ENCODE measurements around the gene UQCR10.

The UQCR10 gene

GRCh38 chr22:29780748-29781676 is 13.8 kb downstream of the UQCR10 start:
- DNase-seq (ENCODE audit: low read depth, low spot score) = no peak
- CTCF ChIA-PET = interaction anchor here (0.6 to 2.5 kb wide), 6 partner anchors 8 to 308 kb away, joined by 3 to 17 read pairs (median 8); no protein-coding TSS in a partner anchor

GRCh38 chr22:29782061-29782845 is 15.1 kb downstream of the UQCR10 start:
- H3K4me3 ChIP-seq (ENCODE audit: low read depth, low read length) = no peak overlapping the region
- no peak for TF ChIP-seq CTCF (IDR thresholded peaks at IDR 0.05; ENCODE audit: insufficient read depth, low read length, missing control alignments)
- ChIA-PET CTCF (interaction anchor here (0.7 to 2.5 kb wide), 7 partner anchors 10 to 307 kb away, joined by 3 to 17 read pairs (median 7); no protein-coding TSS in a partner anchor), POLR2A (no interaction called here)
- DNase-seq (ENCODE audit: low read depth, low spot score) = no peak

More at GRCh38 chr22:29780748-29781676, 13.8 kb downstream of the UQCR10 start:
- POLR2A ChIA-PET = interaction anchor here (0.6 kb wide), 1 partner anchor 9 kb away, joined by 3 read pairs; no protein-coding TSS in a partner anchor
- no peak for TF ChIP-seq CTCF (IDR thresholded peaks at IDR 0.05; ENCODE audit: insufficient read depth, low read length, missing control alignments)
- no peak overlapping the region for H3K4me3 ChIP-seq (ENCODE audit: low read depth, low read length)

- POLR2A ChIA-PET = no interaction called here
- CTCF ChIA-PET = interaction anchor here (0.8 to 2.1 kb wide), 2 partner anchors 13 to 221 kb away, joined by 3 to 6 read pairs; no protein-coding TSS in a partner anchor
- no peak overlapping the region for H3K4me3 ChIP-seq (ENCODE audit: low read depth, low read length)
- no peak for TF ChIP-seq CTCF (IDR thresholded peaks at IDR 0.05; ENCODE audit: insufficient read depth, low read length, missing control alignments)
- DNase-seq (ENCODE audit: low read depth, low spot score) = no peak
Observed at GRCh38 chr22:29784451-29785361, 17.5 kb downstream of the UQCR10 start.

GRCh38 chr22:29786031-29786430 is 18.9 kb downstream of the UQCR10 start:
- CTCF ChIA-PET = no interaction called here

More at GRCh38 chr22:29786031-29786430, 18.9 kb downstream of the UQCR10 start:
- H3K4me3 ChIP-seq (ENCODE audit: low read depth, low read length) = no peak overlapping the region
- POLR2A ChIA-PET = no interaction called here
- no peak for TF ChIP-seq CTCF (IDR thresholded peaks at IDR 0.05; ENCODE audit: insufficient read depth, low read length, missing control alignments)
- no peak for DNase-seq (ENCODE audit: low read depth, low spot score)

Data from AG04449 (cell line).